Nephron progenitor cell (in vitro differentiated cells): Measurements from ENCODE around the gene CD79B.

Experiments used
- DNase-seq: peaks from one replicate; pipeline ENCODE4 v3.0.0; 2021
- H3K27ac Mint-ChIP-seq: 2 replicates; pipeline ENCODE4 v1.8.0; 2021; ENCODE audit warnings: mild to moderate bottlenecking, moderate library complexity, mixed read lengths
- H3K27me3 Mint-ChIP-seq: 2 replicates; pipeline ENCODE4 v1.8.0; 2021; ENCODE audit warnings: mild to moderate bottlenecking, low read depth, mixed read lengths; ENCODE audit not compliant: poor library complexity
- H3K36me3 Mint-ChIP-seq: 2 replicates; pipeline ENCODE4 v1.8.0; 2021; ENCODE audit warnings: low read depth, mixed read lengths
- H3K4me1 Mint-ChIP-seq: 2 replicates; pipeline ENCODE4 v1.8.0; 2021; ENCODE audit warnings: mixed read lengths
- H3K4me3 Mint-ChIP-seq: 2 replicates; pipeline ENCODE4 v1.8.0; 2021; ENCODE audit warnings: mild to moderate bottlenecking, moderate library complexity, mixed read lengths
- H3K9me3 Mint-ChIP-seq: 2 replicates; pipeline ENCODE4 v1.8.0; 2021; ENCODE audit warnings: mild to moderate bottlenecking, moderate library complexity, mixed read lengths
- CTCF ChIP-seq: fragments of 200-600 bp; sonication (generic); IDR thresholded peaks from 2 replicates; pipeline ENCODE4 v1.5.0; 2021; ENCODE audit warnings: antibody characterized with exemption

Gene CD79B

GRCh38 chr17:63944736-63945499 is 12.8 kb upstream of the CD79B start:
- no peak overlapping the region for H3K4me3 Mint-ChIP-seq
- peaks cover 16% of the 10 kb centered on the region for H3K27me3 Mint-ChIP-seq
- H3K27ac Mint-ChIP-seq: no peak overlapping the region
- no peaks in the 10 kb centered on the region for H3K9me3 Mint-ChIP-seq
- H3K36me3 Mint-ChIP-seq: no peaks in the 10 kb centered on the region
- TF ChIP-seq CTCF: no peak
- H3K4me1 Mint-ChIP-seq: peaks cover 28% of the 10 kb centered on the region
- no peak for DNase-seq

GRCh38 chr17:63943745-63944144 is 11.6 kb upstream of the CD79B start:
- Mint-ChIP-seq H3K9me3 (no peaks in the 10 kb centered on the region), H3K4me1 (peaks cover 33% of the 10 kb centered on the region), H3K36me3 (no peaks in the 10 kb centered on the region), H3K27ac (no peak overlapping the region), H3K27me3 (peaks cover 21% of the 10 kb centered on the region), H3K4me3 (no peak overlapping the region)
- no peak for DNase-seq
- TF ChIP-seq CTCF: no peak

GRCh38 chr17:63942309-63942985 is 10.3 kb upstream of the CD79B start:
- H3K4me1 Mint-ChIP-seq: peaks cover 46% of the 10 kb centered on the region
- peak overlapping the region; percentile 80 for H3K27ac Mint-ChIP-seq
- H3K4me3 Mint-ChIP-seq: no peak overlapping the region
- H3K36me3 Mint-ChIP-seq: no peaks in the 10 kb centered on the region
- no peaks in the 10 kb centered on the region for H3K9me3 Mint-ChIP-seq
- H3K27me3 Mint-ChIP-seq: peaks cover 22% of the 10 kb centered on the region
- DNase-seq: no peak
- TF ChIP-seq CTCF: no peak

GRCh38 chr17:63941751-63942150 is 9.6 kb upstream of the CD79B start:
- peaks cover 49% of the 10 kb centered on the region for H3K4me1 Mint-ChIP-seq
- H3K27me3 Mint-ChIP-seq: peaks cover 22% of the 10 kb centered on the region
- no peak for DNase-seq
- no peak for TF ChIP-seq CTCF
- H3K4me3 Mint-ChIP-seq: no peak overlapping the region
- peak overlapping the region; percentile 80 for H3K27ac Mint-ChIP-seq
- H3K9me3 Mint-ChIP-seq: no peaks in the 10 kb centered on the region
- H3K36me3 Mint-ChIP-seq: no peaks in the 10 kb centered on the region

- H3K36me3 Mint-ChIP-seq: no peaks in the 10 kb centered on the region
- DNase-seq: no peak
- no peak overlapping the region for H3K4me3 Mint-ChIP-seq
- H3K4me1 Mint-ChIP-seq: peaks cover 44% of the 10 kb centered on the region
- peaks cover 22% of the 10 kb centered on the region for H3K27me3 Mint-ChIP-seq
- no peaks in the 10 kb centered on the region for H3K9me3 Mint-ChIP-seq
- H3K27ac Mint-ChIP-seq: no peak overlapping the region
- TF ChIP-seq CTCF: no peak
Observed at GRCh38 chr17:63941162-63941561, 9.0 kb upstream of the CD79B start.

- no peak for TF ChIP-seq CTCF
- no peak overlapping the region for H3K4me3 Mint-ChIP-seq
- H3K4me1 Mint-ChIP-seq: peaks cover 39% of the 10 kb centered on the region
- H3K27me3 Mint-ChIP-seq: peaks cover 24% of the 10 kb centered on the region
- no peaks in the 10 kb centered on the region for H3K9me3 Mint-ChIP-seq
- DNase-seq: no peak
- no peaks in the 10 kb centered on the region for H3K36me3 Mint-ChIP-seq
- H3K27ac Mint-ChIP-seq: no peak overlapping the region
Observed at GRCh38 chr17:63940584-63940983, 8.5 kb upstream of the CD79B start.
